HepG2 (cell line): ENCODE results near the gene ANTXR1.

ENCODE experiments used
- POLR2A ChIP-seq, 2 experiments: IDR thresholded peaks; 2 replicates each; pipeline ENCODE4 v1.6.1; 2011; ENCODE audit warnings: low read depth in 2 of 2, low read length in 2 of 2, mild to moderate bottlenecking in 1 of 2, moderate library complexity in 1 of 2; ENCODE audit not compliant: insufficient read depth in 1 of 2
- ZNF362 ChIP-seq: sonication (generic); formaldehyde crosslinking; IDR thresholded peaks from 2 replicates; pipeline ENCODE4 v1.4.0; 2020; ENCODE audit warnings: missing genetic modification reagents, mild to moderate bottlenecking, borderline replicate concordance
- TF ChIP-seq, protein P1 (sequence below): sonication (generic); formaldehyde crosslinking; IDR thresholded peaks from 2 replicates; pipeline ENCODE4 v1.8.1; 2023; ENCODE audit warnings: mild to moderate bottlenecking, missing genetic modification reagents

GRCh38 chr2:69216535-69217332 is 203.8 kb downstream of the ANTXR1 start:
- TF ChIP-seq, protein P1, sequence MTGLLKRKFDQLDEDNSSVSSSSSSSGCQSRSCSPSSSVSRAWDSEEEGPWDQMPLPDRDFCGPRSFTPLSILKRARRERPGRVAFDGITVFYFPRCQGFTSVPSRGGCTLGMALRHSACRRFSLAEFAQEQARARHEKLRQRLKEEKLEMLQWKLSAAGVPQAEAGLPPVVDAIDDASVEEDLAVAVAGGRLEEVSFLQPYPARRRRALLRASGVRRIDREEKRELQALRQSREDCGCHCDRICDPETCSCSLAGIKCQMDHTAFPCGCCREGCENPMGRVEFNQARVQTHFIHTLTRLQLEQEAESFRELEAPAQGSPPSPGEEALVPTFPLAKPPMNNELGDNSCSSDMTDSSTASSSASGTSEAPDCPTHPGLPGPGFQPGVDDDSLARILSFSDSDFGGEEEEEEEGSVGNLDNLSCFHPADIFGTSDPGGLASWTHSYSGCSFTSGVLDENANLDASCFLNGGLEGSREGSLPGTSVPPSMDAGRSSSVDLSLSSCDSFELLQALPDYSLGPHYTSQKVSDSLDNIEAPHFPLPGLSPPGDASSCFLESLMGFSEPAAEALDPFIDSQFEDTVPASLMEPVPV (CRISPR knock-in tag), result no peak
- TF ChIP-seq POLR2A (IDR thresholded peaks at IDR 0.05; ENCODE audit: insufficient read depth in 1 of 2, low read depth in 2 of 2, low read length in 2 of 2) (peak; percentile 22 to 55; a peak in 3 of 4 replicates), ZNF362 (CRISPR knock-in tag) (peak; percentile 64; the same call in 1 of the 2 replicates)
